OCI-LY1 (cell line): ENCODE data around the gene PHOX2A.

ENCODE experiments used
- H2AFZ ChIP-seq: fragments of 200-600 bp; sonication (generic), shearing (Covaris generic); 2 replicates; pipeline ENCODE4 v1.6.0; 2014; ENCODE audit warnings: antibody characterized with exemption, mild to moderate bottlenecking, low read length
- H3F3A ChIP-seq: fragments of 200-600 bp; sonication (generic), shearing (Covaris generic); 2 replicates; pipeline ENCODE4 v1.6.0; 2014; ENCODE audit warnings: mild to moderate bottlenecking, antibody characterized with exemption, low read length, moderate library complexity; ENCODE audit not compliant: insufficient read depth
- H3K27ac ChIP-seq: fragments of 200-600 bp; sonication (generic); 2 replicates; pipeline ENCODE4 v1.5.1; 2014; ENCODE audit warnings: low read length, mixed run types, mild to moderate bottlenecking, low read depth; ENCODE audit not compliant: poor library complexity, severe bottlenecking
- H3K27me3 ChIP-seq: fragments of 200-600 bp; sonication (generic); 2 replicates; pipeline ENCODE4 v1.6.0; 2014; ENCODE audit warnings: antibody characterized with exemption, mild to moderate bottlenecking, low read length, moderate library complexity; ENCODE audit not compliant: insufficient read depth
- H3K36me3 ChIP-seq: fragments of 200-600 bp; sonication (generic); 2 replicates; pipeline ENCODE4 v1.6.1; 2014; ENCODE audit warnings: mild to moderate bottlenecking, antibody characterized with exemption, low read length, moderate library complexity, mixed read lengths; ENCODE audit not compliant: insufficient read depth
- H3K4me1 ChIP-seq: fragments of 200-600 bp; sonication (generic); 2 replicates; pipeline ENCODE4 v1.5.1; 2014; ENCODE audit warnings: mild to moderate bottlenecking, low read length, moderate library complexity; ENCODE audit not compliant: insufficient read depth, severe bottlenecking
- H3K4me2 ChIP-seq: fragments of 200-600 bp; sonication (generic), shearing (Covaris generic); 2 replicates; pipeline ENCODE4 v1.6.1; 2014; ENCODE audit warnings: low read length
- H3K4me3 ChIP-seq: fragments of 200-600 bp; sonication (generic); 2 replicates; pipeline ENCODE4 v1.5.1; 2014; ENCODE audit warnings: low read length, low read depth, mild to moderate bottlenecking, mixed read lengths; ENCODE audit not compliant: poor library complexity, severe bottlenecking
- H3K79me2 ChIP-seq: fragments of 200-600 bp; shearing (Covaris generic); 2 replicates; pipeline ENCODE4 v1.6.1; 2016; ENCODE audit warnings: mixed run types, low read length, mixed read lengths; ENCODE audit not compliant: insufficient read depth
- H3K9ac ChIP-seq: fragments of 200-600 bp; sonication (generic), shearing (Covaris generic); 2 replicates; pipeline ENCODE4 v1.6.1; 2014; ENCODE audit warnings: mild to moderate bottlenecking, low read length, mixed read lengths
- H3K9me2 ChIP-seq: fragments of 200-600 bp; sonication (generic), shearing (Covaris generic); 2 replicates; pipeline ENCODE4 v1.6.1; 2014; ENCODE audit warnings: low read depth, mild to moderate bottlenecking, low read length, mixed read lengths
- H3K9me3 ChIP-seq: fragments of 200-600 bp; shearing (Covaris generic); 2 replicates; pipeline ENCODE4 v1.6.1; 2014; ENCODE audit warnings: low read length, mixed read lengths
- H4K20me1 ChIP-seq: fragments of 200-600 bp; sonication (generic), shearing (Covaris generic); 2 replicates; pipeline ENCODE4 v1.6.0; 2016; ENCODE audit warnings: mild to moderate bottlenecking, low read length; ENCODE audit not compliant: insufficient read depth
- EZH2 ChIP-seq: fragments of 200-600 bp; sonication (generic), shearing (Covaris generic); IDR thresholded peaks from 2 replicates; pipeline ENCODE4 v1.8.0; 2017; ENCODE audit warnings: borderline replicate concordance, mixed run types, mild to moderate bottlenecking, antibody characterized with exemption, low read length, moderate library complexity, mixed read lengths
- TF ChIP-seq, protein P1 (sequence below): fragments of 200-600 bp; sonication (generic), shearing (Covaris generic); IDR thresholded peaks from 2 replicates; pipeline ENCODE4 v1.5.1; 2017; ENCODE audit warnings: mild to moderate bottlenecking, antibody characterized with exemption, low read length, moderate library complexity, mixed read lengths

Gene PHOX2A

DNA sequence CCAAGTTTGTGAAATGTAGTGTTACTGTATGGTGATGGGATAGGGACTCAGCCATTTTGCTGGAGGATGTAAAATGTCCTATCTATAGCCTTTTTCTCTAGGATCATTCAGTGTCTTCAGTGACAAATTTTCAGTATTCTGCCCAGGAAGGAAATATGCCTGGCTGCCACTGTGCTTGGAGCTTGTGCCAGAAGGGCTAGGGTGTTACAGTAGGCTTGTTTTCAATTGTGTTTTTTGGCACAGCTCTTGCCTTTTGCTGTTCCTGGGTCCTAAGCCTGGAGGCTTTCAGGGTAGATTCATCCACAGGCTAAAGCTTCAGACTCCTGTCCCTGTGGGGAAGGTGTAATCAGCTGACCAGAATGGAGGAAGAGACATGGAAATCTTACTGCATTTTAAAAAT lies 22.0 kb upstream of the PHOX2A start:
- no peaks in the 10 kb centered on the region for H3K4me1 ChIP-seq
- no peak for TF ChIP-seq EZH2
- TF ChIP-seq, protein P1, sequence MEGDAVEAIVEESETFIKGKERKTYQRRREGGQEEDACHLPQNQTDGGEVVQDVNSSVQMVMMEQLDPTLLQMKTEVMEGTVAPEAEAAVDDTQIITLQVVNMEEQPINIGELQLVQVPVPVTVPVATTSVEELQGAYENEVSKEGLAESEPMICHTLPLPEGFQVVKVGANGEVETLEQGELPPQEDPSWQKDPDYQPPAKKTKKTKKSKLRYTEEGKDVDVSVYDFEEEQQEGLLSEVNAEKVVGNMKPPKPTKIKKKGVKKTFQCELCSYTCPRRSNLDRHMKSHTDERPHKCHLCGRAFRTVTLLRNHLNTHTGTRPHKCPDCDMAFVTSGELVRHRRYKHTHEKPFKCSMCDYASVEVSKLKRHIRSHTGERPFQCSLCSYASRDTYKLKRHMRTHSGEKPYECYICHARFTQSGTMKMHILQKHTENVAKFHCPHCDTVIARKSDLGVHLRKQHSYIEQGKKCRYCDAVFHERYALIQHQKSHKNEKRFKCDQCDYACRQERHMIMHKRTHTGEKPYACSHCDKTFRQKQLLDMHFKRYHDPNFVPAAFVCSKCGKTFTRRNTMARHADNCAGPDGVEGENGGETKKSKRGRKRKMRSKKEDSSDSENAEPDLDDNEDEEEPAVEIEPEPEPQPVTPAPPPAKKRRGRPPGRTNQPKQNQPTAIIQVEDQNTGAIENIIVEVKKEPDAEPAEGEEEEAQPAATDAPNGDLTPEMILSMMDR = no peak
- no peak overlapping the region for H3K9ac ChIP-seq
- no peaks in the 10 kb centered on the region for H3K27me3 ChIP-seq
- no peaks in the 10 kb centered on the region for H3K36me3 ChIP-seq
- no peak overlapping the region for H3K27ac ChIP-seq
- H3F3A ChIP-seq = no peaks in the 10 kb centered on the region
- no peaks in the 10 kb centered on the region for H3K9me3 ChIP-seq
- no peak overlapping the region for H3K4me3 ChIP-seq
- H3K79me2 ChIP-seq = no peaks in the 10 kb centered on the region
- no peaks in the 10 kb centered on the region for H4K20me1 ChIP-seq
- H3K9me2 ChIP-seq = no peaks in the 10 kb centered on the region
- no peak overlapping the region for H3K4me2 ChIP-seq
- no peak overlapping the region for H2AFZ ChIP-seq

DNA sequence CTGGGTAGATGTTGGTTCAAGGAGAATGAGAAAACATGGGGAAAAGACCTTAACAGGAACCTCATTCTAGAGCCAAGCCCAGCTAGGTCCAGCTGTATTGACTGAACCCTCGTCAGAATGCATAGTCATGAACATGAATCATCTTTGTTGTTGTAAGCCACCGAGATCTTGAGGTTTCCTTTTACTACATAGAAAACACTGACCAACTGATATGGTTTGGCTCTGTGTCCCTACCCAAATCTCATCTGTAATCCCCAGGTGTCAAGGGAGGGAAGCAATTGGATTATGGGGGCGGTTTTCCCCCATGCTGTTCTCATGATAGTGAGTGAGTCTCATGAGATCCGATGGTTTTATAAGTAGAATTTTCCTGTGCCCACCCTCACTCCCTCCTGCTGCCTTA lies 19.4 kb upstream of the PHOX2A start:
- Histone ChIP-seq H3K9me3 (no peaks in the 10 kb centered on the region), H3K36me3 (no peaks in the 10 kb centered on the region), H3K79me2 (no peaks in the 10 kb centered on the region), H4K20me1 (no peaks in the 10 kb centered on the region), H2AFZ (no peak overlapping the region), H3K4me1 (no peaks in the 10 kb centered on the region), H3K4me3 (no peak overlapping the region), H3K9me2 (no peaks in the 10 kb centered on the region), H3F3A (no peaks in the 10 kb centered on the region), H3K27ac (no peak overlapping the region), H3K27me3 (no peaks in the 10 kb centered on the region), H3K9ac (no peak overlapping the region), H3K4me2 (no peak overlapping the region)
- TF ChIP-seq, protein P1 = no peak
- TF ChIP-seq EZH2 = no peak

GRCh38 chr11:72260574-72260973 lies 16.6 kb upstream of the PHOX2A start:
- H4K20me1 ChIP-seq = no peaks in the 10 kb centered on the region
- no peaks in the 10 kb centered on the region for H3K79me2 ChIP-seq
- H3F3A ChIP-seq = no peaks in the 10 kb centered on the region
- H3K36me3 ChIP-seq = no peaks in the 10 kb centered on the region
- H3K9me2 ChIP-seq = no peaks in the 10 kb centered on the region
- no peaks in the 10 kb centered on the region for H3K9me3 ChIP-seq
- no peak overlapping the region for H3K4me3 ChIP-seq
- no peak for TF ChIP-seq EZH2
- TF ChIP-seq, protein P1 = no peak
- H3K27me3 ChIP-seq = no peaks in the 10 kb centered on the region
- H3K27ac ChIP-seq = no peak overlapping the region
- no peaks in the 10 kb centered on the region for H3K4me1 ChIP-seq
- H3K9ac ChIP-seq = no peak overlapping the region
- H3K4me2 ChIP-seq = no peak overlapping the region
- no peak overlapping the region for H2AFZ ChIP-seq
